ENCODE results near the gene HSPA4.

DNA sequence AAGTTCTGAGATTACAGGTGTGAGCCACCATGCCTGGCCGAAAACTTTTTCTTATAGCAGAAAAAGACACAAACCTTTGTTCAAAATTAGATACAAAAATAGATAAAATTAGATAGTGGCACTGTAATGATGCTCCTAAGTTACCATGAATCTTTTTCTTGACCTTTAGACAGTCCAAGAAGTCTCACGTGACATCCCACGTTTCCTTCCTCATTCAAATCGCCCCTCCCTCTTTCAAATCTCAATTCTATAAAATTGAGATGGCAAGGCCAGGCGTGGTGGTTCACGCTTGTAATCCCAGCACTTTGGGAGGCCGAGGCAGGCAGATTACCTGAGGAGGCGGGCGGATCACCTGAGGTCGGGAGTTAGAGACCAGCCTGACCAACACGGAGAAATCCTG, 17.7 kb upstream of the HSPA4 start:
- no peak for TF ChIP-seq CTCF (IDR thresholded peaks at IDR 0.05)
- no peak for TF ChIP-seq POLR2AphosphoS5 (IDR thresholded peaks at IDR 0.05)

All from prostate gland (tissue), 2 donors.